ENCODE measurements around the gene IL27RA. TPM values are rescaled to one million over a fixed set of nuclear protein-coding genes. Genes with fewer than 3 reads are reported as not detected.

IL27RA gene
- polyA plus RNA-seq, 1 donor from 2014 or later = 1.0 TPM

DNA sequence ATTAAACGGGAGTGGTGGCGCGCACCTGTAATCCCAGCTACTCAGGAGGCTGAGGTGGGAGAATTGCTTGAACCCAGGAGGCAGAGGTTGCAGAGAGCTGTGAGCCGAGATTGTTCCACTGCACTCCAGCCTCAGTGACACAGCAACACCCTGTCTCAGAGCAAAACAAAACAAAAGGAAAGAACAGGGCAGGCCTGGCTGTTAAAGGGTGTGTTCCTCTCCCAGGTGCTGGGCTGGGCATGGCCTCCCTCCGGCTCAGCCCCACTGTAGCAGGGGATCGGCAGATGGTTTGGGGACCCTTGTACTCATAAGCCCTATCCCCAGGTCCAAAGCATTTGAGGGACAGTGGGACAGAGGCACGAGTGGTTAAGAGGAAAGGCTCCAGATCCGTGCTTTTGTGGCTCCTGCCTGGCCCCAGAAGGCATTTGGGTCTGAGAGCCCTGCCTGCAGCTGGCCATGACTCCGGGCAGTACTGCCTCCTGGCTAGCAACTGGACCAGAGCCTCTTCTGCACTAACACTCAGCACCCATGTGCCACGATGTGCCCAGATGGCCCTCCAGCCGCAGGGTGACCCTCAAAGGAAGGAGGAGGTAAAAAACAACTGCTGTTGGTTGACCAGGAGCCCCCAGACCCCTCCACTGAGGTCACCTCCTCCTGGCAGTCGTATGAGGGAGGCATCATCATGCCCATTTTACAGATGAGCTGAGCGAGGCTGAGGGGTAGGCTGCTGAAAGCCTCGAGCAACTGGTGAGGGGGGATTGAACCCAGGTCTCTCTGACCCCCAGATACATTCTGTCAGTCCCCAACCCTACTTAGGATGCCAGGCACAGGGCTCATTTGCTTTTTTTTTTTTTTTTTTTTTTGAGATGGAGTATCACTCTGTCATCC, 35.4 kb upstream of the IL27RA start:
- Histone ChIP-seq H3K27ac (ENCODE audit: low read length) (no peak overlapping the region), H3K27me3 (ENCODE audit: insufficient read depth, low read depth, low read length) (no peaks in the 10 kb centered on the region), H3K9me3 (ENCODE audit: low read length) (peaks cover 7% of the 10 kb centered on the region), H3K4me2 (ENCODE audit: low read length) (no peak overlapping the region), H3F3A (ENCODE audit: insufficient read depth, low read length, poor library complexity, severe bottlenecking) (no peaks in the 10 kb centered on the region), H3K9ac (ENCODE audit: low read length) (no peak overlapping the region), H3K36me3 (ENCODE audit: insufficient read depth, low read length) (no peaks in the 10 kb centered on the region), H2AFZ (ENCODE audit: low read depth, low read length) (no peak overlapping the region), H3K9me2 (ENCODE audit: insufficient read depth, low read length) (no peaks in the 10 kb centered on the region), H3K79me2 (replicated peaks; ENCODE audit: insufficient read depth, low read length) (peaks cover 24% of the 10 kb centered on the region), H3K4me3 (ENCODE audit: low read length) (no peak overlapping the region), H4K20me1 (ENCODE audit: insufficient read depth) (no peaks in the 10 kb centered on the region)
- TF ChIP-seq EP300 (conservative IDR thresholded peaks at IDR 0.05; ENCODE audit: poor library complexity, severe bottlenecking) (no peak), POLR2AphosphoS5 (IDR thresholded peaks at IDR 0.05) (no peak), REST (IDR thresholded peaks at IDR 0.05; ENCODE audit: borderline replicate concordance) (no peak), MXI1 (conservative IDR thresholded peaks at IDR 0.05; ENCODE audit: poor library complexity, severe bottlenecking) (no peak), SMC3 (conservative IDR thresholded peaks at IDR 0.05; ENCODE audit: poor library complexity) (no peak)
- TF ChIP-seq, protein P1, sequence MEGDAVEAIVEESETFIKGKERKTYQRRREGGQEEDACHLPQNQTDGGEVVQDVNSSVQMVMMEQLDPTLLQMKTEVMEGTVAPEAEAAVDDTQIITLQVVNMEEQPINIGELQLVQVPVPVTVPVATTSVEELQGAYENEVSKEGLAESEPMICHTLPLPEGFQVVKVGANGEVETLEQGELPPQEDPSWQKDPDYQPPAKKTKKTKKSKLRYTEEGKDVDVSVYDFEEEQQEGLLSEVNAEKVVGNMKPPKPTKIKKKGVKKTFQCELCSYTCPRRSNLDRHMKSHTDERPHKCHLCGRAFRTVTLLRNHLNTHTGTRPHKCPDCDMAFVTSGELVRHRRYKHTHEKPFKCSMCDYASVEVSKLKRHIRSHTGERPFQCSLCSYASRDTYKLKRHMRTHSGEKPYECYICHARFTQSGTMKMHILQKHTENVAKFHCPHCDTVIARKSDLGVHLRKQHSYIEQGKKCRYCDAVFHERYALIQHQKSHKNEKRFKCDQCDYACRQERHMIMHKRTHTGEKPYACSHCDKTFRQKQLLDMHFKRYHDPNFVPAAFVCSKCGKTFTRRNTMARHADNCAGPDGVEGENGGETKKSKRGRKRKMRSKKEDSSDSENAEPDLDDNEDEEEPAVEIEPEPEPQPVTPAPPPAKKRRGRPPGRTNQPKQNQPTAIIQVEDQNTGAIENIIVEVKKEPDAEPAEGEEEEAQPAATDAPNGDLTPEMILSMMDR (IDR thresholded peaks at IDR 0.05; ENCODE audit: poor library complexity, severe bottlenecking) = no peak

GRCh38 chr19:13996928-13997630, 34.5 kb upstream of the IL27RA start:
- H3K36me3 ChIP-seq (ENCODE audit: insufficient read depth, low read length) = no peaks in the 10 kb centered on the region
- TF ChIP-seq TAF1 (IDR thresholded peaks at IDR 0.05; ENCODE audit: low read depth) (no peak), SMC3 (conservative IDR thresholded peaks at IDR 0.05; ENCODE audit: poor library complexity) (no peak), RAD21 (conservative IDR thresholded peaks at IDR 0.05) (no peak), EZH2 (IDR thresholded peaks at IDR 0.05; ENCODE audit: borderline replicate concordance, insufficient read depth, low read length, poor library complexity, severe bottlenecking) (no peak), EP300 (conservative IDR thresholded peaks at IDR 0.05; ENCODE audit: poor library complexity, severe bottlenecking) (no peak), MXI1 (conservative IDR thresholded peaks at IDR 0.05; ENCODE audit: poor library complexity, severe bottlenecking) (no peak), REST (IDR thresholded peaks at IDR 0.05; ENCODE audit: borderline replicate concordance) (no peak), POLR2AphosphoS5 (IDR thresholded peaks at IDR 0.05) (no peak)
- TF ChIP-seq, protein P1 (IDR thresholded peaks at IDR 0.05; ENCODE audit: poor library complexity, severe bottlenecking) = no peak

More at GRCh38 chr19:13996928-13997630, 34.5 kb upstream of the IL27RA start:
- no peaks in the 10 kb centered on the region for H3K9me2 ChIP-seq (ENCODE audit: insufficient read depth, low read length)
- H3K4me2 ChIP-seq (ENCODE audit: low read length) = no peak overlapping the region
- H3K27ac ChIP-seq (ENCODE audit: low read length) = no peak overlapping the region
- H3K79me2 ChIP-seq (replicated peaks; ENCODE audit: insufficient read depth, low read length) = peaks cover 26% of the 10 kb centered on the region
- no peaks in the 10 kb centered on the region for H3F3A ChIP-seq (ENCODE audit: insufficient read depth, low read length, poor library complexity, severe bottlenecking)
- no peaks in the 10 kb centered on the region for H4K20me1 ChIP-seq (ENCODE audit: insufficient read depth)
- no peaks in the 10 kb centered on the region for H3K27me3 ChIP-seq (ENCODE audit: insufficient read depth, low read depth, low read length)
- H3K4me3 ChIP-seq (ENCODE audit: low read length) = no peak overlapping the region
- H3K9me3 ChIP-seq (ENCODE audit: low read length) = peaks cover 7% of the 10 kb centered on the region
- H2AFZ ChIP-seq (ENCODE audit: low read depth, low read length) = no peak overlapping the region
- no peak overlapping the region for H3K9ac ChIP-seq (ENCODE audit: low read length)
